Measurements from ENCODE around the gene EPDR1.

DNA sequence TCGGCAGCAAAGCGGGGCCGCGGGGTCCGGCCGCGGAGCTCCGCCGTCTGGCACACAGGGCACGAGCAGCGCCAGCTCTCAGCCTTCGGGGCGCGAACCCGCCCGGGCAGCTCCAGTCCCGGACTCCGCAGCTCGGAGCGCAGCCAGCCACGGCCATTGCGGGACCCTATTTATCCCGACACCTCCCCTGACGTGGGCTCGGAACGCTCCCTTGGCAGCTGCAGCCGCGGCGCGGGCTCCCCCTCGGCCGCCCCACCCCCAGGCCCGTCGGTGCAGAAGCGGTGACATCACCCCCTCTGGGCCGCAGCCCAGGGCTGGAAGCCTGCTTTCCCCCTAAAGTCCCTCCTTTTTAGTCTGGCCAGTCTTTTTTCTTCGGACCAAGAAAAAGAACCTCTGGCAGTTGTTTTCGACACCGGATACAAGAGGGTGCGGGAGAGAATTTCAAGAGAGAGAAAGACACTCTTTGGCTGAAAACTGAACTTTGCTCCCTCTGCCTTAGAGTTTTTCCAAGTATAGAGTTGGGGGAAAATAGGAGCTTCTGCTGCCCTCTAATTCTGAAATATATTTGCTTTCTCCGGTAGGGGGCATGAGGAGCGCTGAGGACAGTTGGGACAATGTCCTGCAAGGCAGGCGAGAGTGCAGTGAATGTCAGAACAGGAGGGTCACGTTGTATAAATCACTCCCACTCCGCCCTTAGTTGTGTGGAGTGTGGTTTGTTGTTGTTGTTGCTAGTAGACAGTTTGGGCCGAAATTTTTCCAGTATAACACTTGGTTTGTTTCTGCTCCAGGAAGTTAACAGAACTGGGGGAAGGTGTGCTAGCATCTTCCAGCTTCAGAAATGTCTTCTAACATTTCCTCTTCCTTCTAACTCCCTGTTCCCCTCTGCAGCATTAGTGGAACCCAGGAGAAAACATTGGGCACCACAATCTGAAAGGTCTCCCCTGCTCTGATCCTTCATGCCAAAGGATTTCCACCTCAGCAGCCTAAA, 3.5 kb upstream of the EPDR1 start, which contains the start of gene SFRP4:
- TF ChIP-seq EZH2 (IDR thresholded peaks at IDR 0.05; ENCODE audit: low read depth, unreplicated experiment) (no peak), POLR2AphosphoS5 (IDR thresholded peaks at IDR 0.05; ENCODE audit: low read depth) (no peak), CREB1 (CRISPR knock-in tag; IDR thresholded peaks at IDR 0.05; ENCODE audit: low read depth) (peak; percentile 35), ZNF114 (CRISPR knock-in tag; IDR thresholded peaks at IDR 0.05) (no peak), EZH2phosphoT487 (IDR thresholded peaks at IDR 0.05; ENCODE audit: unreplicated experiment) (no peak), JUNB (IDR thresholded peaks at IDR 0.05; ENCODE audit: unreplicated experiment) (no peak), STAT1 (IDR thresholded peaks at IDR 0.05; ENCODE audit: unreplicated experiment) (no peak)
- TF ChIP-seq, protein P1, sequence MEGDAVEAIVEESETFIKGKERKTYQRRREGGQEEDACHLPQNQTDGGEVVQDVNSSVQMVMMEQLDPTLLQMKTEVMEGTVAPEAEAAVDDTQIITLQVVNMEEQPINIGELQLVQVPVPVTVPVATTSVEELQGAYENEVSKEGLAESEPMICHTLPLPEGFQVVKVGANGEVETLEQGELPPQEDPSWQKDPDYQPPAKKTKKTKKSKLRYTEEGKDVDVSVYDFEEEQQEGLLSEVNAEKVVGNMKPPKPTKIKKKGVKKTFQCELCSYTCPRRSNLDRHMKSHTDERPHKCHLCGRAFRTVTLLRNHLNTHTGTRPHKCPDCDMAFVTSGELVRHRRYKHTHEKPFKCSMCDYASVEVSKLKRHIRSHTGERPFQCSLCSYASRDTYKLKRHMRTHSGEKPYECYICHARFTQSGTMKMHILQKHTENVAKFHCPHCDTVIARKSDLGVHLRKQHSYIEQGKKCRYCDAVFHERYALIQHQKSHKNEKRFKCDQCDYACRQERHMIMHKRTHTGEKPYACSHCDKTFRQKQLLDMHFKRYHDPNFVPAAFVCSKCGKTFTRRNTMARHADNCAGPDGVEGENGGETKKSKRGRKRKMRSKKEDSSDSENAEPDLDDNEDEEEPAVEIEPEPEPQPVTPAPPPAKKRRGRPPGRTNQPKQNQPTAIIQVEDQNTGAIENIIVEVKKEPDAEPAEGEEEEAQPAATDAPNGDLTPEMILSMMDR (conservative IDR thresholded peaks at IDR 0.05; ENCODE audit: low read depth in 2 of 2): peak; percentile 66 to 79
- TF ChIP-seq, protein P2, sequence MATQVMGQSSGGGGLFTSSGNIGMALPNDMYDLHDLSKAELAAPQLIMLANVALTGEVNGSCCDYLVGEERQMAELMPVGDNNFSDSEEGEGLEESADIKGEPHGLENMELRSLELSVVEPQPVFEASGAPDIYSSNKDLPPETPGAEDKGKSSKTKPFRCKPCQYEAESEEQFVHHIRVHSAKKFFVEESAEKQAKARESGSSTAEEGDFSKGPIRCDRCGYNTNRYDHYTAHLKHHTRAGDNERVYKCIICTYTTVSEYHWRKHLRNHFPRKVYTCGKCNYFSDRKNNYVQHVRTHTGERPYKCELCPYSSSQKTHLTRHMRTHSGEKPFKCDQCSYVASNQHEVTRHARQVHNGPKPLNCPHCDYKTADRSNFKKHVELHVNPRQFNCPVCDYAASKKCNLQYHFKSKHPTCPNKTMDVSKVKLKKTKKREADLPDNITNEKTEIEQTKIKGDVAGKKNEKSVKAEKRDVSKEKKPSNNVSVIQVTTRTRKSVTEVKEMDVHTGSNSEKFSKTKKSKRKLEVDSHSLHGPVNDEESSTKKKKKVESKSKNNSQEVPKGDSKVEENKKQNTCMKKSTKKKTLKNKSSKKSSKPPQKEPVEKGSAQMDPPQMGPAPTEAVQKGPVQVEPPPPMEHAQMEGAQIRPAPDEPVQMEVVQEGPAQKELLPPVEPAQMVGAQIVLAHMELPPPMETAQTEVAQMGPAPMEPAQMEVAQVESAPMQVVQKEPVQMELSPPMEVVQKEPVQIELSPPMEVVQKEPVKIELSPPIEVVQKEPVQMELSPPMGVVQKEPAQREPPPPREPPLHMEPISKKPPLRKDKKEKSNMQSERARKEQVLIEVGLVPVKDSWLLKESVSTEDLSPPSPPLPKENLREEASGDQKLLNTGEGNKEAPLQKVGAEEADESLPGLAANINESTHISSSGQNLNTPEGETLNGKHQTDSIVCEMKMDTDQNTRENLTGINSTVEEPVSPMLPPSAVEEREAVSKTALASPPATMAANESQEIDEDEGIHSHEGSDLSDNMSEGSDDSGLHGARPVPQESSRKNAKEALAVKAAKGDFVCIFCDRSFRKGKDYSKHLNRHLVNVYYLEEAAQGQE (IDR thresholded peaks at IDR 0.05; ENCODE audit: unreplicated experiment): no peak
